ENCODE measurements around the gene SLC25A47.
"Not testable (repeated sequence)": the region's sequence is repeated elsewhere in the genome, so short reads cannot be mapped to it uniquely, and the experiment has no call there.

The SLC25A47 gene

DNA sequence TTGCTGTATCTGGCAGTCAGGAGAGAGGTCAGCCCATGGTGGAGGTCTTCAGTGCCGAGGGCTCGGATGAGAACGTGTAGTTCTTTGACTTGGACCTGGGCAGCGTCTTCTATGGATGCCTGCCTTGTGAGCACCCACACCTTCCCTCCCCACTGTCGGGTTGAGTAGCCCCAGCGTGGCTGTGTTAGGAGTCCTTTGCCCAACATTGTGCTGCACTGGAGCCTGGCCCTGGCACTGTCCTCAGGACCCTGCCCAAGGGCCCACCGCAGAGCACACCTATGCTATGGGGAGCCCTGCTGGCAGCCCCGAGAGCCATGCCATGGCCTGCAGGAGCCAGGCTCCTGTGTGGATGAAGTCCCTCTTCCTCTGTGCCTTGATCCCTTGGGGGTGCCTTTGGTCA lies 43.6 kb upstream of the SLC25A47 start:
- no peak overlapping the region for H3K27ac ChIP-seq
- H3K4me1 ChIP-seq (ENCODE audit: control insufficient read depth in 1 of 2, insufficient read depth in 1 of 2, low read depth in 1 of 2, low read length in 1 of 2): peaks cover 14 to 19% of the 10 kb centered on the region in 2 experiments
- TF ChIP-seq, protein P1, sequence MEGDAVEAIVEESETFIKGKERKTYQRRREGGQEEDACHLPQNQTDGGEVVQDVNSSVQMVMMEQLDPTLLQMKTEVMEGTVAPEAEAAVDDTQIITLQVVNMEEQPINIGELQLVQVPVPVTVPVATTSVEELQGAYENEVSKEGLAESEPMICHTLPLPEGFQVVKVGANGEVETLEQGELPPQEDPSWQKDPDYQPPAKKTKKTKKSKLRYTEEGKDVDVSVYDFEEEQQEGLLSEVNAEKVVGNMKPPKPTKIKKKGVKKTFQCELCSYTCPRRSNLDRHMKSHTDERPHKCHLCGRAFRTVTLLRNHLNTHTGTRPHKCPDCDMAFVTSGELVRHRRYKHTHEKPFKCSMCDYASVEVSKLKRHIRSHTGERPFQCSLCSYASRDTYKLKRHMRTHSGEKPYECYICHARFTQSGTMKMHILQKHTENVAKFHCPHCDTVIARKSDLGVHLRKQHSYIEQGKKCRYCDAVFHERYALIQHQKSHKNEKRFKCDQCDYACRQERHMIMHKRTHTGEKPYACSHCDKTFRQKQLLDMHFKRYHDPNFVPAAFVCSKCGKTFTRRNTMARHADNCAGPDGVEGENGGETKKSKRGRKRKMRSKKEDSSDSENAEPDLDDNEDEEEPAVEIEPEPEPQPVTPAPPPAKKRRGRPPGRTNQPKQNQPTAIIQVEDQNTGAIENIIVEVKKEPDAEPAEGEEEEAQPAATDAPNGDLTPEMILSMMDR (IDR thresholded peaks at IDR 0.05): no peak
- no peaks in the 10 kb centered on the region for H3K27me3 ChIP-seq
- H3K9me3 ChIP-seq: no peaks in the 10 kb centered on the region
- H3K36me3 ChIP-seq: peaks cover 19% of the 10 kb centered on the region
- H3K4me3 ChIP-seq (ENCODE audit: low read depth in 1 of 2, low read length in 1 of 2): no peak overlapping the region

DNA sequence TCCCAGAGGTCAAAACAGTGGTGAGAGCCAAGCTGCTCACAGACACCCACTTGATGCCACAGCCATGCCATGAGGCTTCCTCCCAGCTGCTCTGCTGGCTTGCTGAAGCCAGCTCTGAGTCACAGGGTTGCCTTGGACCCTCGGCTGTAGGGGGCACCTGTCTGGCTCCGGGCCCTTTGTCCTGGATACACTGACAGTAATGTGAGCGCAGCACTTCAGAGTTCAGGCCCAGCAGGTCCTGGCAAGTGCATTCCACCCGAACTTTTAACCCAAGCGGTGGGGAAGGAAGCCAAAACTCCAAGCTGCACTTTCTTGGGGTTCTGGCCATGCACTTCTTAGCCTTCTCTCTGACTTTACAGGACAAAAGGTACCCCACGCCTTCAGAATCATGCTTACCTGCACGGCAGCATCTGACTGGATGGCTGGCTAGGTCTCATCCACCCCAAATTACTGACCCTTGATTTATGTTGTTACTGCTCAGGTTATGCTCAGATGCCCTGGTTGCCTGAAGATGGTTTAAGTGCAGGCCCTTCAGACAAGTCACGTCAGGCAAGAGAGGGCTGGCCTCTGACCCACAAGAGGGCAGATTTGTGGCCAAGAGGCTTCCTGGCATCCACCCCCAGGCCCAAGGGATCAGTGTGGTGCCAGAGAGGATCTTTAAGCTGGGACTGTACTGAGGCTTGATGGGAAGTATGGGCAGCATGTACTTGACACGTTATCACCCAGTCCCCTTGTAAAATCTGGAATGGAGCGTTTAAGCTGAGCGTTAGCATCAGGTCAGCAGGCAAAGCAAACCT lies 41.7 kb upstream of the SLC25A47 start:
- no peaks in the 10 kb centered on the region for H3K27me3 ChIP-seq
- no peak overlapping the region for H3K27ac ChIP-seq
- peaks cover 15% of the 10 kb centered on the region for H3K36me3 ChIP-seq
- no peaks in the 10 kb centered on the region for H3K9me3 ChIP-seq
- no peak overlapping the region for H3K4me3 ChIP-seq (ENCODE audit: low read depth in 1 of 2, low read length in 1 of 2)
- peaks cover 24% of the 10 kb centered on the region in 2 experiments for H3K4me1 ChIP-seq (ENCODE audit: control insufficient read depth in 1 of 2, insufficient read depth in 1 of 2, low read depth in 1 of 2, low read length in 1 of 2)
- TF ChIP-seq, protein P1 (IDR thresholded peaks at IDR 0.05): no peak

DNA sequence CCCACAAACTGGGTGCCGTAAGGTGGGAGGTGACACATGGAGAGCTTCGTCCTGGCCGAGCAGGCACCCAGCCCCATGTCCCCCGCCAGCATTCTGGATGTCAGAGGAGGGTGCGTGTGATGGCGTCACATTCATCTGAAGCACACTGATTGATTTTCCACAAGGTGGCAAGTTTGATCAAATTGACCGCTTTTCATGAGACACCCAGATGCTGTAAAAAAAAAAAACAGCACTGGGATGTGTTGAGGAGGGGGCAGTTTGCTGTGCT lies 41.1 kb upstream of the SLC25A47 start:
- peaks cover 9% of the 10 kb centered on the region for H3K36me3 ChIP-seq
- no peaks in the 10 kb centered on the region for H3K27me3 ChIP-seq
- no peaks in the 10 kb centered on the region for H3K9me3 ChIP-seq
- TF ChIP-seq, protein P1 (IDR thresholded peaks at IDR 0.05): no peak
- peaks cover 24% of the 10 kb centered on the region in 2 experiments for H3K4me1 ChIP-seq (ENCODE audit: control insufficient read depth in 1 of 2, insufficient read depth in 1 of 2, low read depth in 1 of 2, low read length in 1 of 2)
- no peak overlapping the region for H3K27ac ChIP-seq
- no peak overlapping the region for H3K4me3 ChIP-seq (ENCODE audit: low read depth in 1 of 2, low read length in 1 of 2)

DNA sequence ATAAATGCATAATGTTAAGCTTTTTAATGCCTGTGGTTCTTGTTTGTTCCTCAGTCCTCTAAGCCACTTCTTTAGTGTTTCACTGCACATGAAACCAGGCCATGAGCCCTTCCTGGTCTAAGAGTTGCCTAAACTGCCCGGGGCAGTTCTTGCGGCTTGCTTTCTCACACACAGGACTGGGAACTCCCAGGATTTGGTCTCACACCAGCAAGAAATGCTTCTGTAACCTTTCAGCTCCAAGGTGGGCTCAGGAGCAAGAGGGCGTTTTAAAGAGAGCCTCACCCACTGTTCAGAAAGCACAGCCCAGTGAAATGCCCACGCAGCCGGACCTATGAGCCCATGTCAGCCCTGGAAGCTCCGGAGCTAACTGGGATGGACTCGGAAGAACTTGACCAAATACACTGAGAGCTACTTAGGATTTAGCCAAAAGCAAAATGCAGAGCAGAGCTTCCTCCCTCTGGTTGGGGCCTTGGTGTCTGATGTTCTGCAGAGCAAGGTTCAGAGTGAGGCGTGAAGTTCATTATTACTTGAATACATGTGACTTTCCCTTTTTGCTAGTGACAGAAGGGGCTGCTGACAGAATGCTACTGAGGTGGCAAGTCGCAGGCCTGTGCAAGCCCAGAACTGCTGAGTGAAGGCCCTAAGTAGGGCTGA lies 40.2 kb upstream of the SLC25A47 start:
- Histone ChIP-seq H3K27me3 (no peaks in the 10 kb centered on the region), H3K27ac (no peak overlapping the region), H3K9me3 (no peaks in the 10 kb centered on the region), H3K36me3 (peaks cover 6% of the 10 kb centered on the region), H3K4me1 (ENCODE audit: control insufficient read depth in 1 of 2, insufficient read depth in 1 of 2, low read depth in 1 of 2, low read length in 1 of 2) (peaks cover 24% of the 10 kb centered on the region in 2 experiments), H3K4me3 (ENCODE audit: low read depth in 1 of 2, low read length in 1 of 2) (no peak overlapping the region)
- TF ChIP-seq, protein P1 (IDR thresholded peaks at IDR 0.05): no peak

DNA sequence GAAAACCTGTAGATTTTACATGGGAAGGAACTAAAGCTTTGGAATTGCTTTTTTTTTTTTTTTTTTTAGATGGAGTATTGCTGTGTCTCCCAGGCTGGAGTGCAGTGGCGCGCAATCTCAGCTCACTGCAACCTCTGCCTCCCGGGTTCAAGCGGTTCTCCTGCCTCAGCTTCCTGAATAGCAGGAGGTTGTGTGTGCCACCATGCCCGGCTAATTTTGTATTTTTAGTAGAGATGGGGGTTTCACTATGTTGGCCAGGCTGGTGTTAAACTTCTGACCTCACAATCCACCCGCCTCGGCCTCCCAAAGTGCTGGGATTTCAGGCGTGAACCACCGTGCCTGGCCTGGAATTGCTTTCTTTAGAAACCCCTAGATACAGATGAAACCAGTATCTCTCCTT lies 39.7 kb upstream of the SLC25A47 start:
- H3K4me1 ChIP-seq (ENCODE audit: control insufficient read depth in 1 of 2, insufficient read depth in 1 of 2, low read depth in 1 of 2, low read length in 1 of 2): peaks cover 22% of the 10 kb centered on the region in 2 experiments

More for the DNA sequence above, 39.7 kb upstream of the SLC25A47 start:
- not testable (repeated sequence) for H3K9me3 ChIP-seq; H3K27me3 ChIP-seq; H3K27ac ChIP-seq; H3K4me3 ChIP-seq (ENCODE audit: low read depth in 1 of 2, low read length in 1 of 2); H3K36me3 ChIP-seq
